ENCODE measurements around the gene MOK.

GRCh38 chr14:102217399-102217798, 87.6 kb downstream of the MOK start:
- TF ChIP-seq POLR2A (IDR thresholded peaks at IDR 0.05; ENCODE audit: low read depth, low read length) (no peak), POLR2AphosphoS5 (IDR thresholded peaks at IDR 0.05; ENCODE audit: low read depth, low read length) (no peak), SPI1 (IDR thresholded peaks at IDR 0.05; ENCODE audit: low read depth, low read length) (no peak), POU2F2 (IDR thresholded peaks at IDR 0.05; ENCODE audit: low read depth, low read length) (no peak)

Measured in GM12891 (cell line).